Stimulated activated naive CD8-positive, alpha-beta T cell treated with anti-CD3 and anti-CD28 coated beads, Interleukin-15, Interleukin-2, amounts not matched to agents 100 U/mL and 50 U/mL, for 24 hours (primary cell): ENCODE results near the gene SLC8A1.

Experiments used
- ATAC-seq: fragments of 150-1000 bp; cut with Tn5 transposase; one replicate; pipeline ENCODE4 v1.10.0; 2021
- DNase-seq: peaks from one replicate; pipeline ENCODE4 v3.0.0; 2021

The SLC8A1 gene

DNA sequence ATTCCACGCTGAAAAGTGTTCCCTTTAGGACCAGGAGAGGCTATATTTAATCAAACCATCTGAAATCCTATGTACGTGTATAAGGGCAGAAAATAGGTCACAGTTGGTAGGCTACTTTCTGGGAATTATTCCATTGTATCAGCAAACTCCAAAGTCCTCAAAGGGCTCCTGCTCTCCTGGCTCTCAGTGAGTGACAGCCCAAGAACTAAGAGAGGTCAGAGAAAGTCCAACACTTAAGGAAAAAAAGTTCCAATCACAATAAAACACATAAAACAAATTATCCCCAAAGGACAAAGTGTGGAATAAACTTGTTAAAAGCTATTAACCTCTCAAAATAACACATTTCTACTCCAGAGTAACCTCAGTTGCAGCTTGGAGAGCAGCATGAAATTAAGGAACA, 183.3 kb downstream of the SLC8A1 start:
- no peak for DNase-seq

DNA sequence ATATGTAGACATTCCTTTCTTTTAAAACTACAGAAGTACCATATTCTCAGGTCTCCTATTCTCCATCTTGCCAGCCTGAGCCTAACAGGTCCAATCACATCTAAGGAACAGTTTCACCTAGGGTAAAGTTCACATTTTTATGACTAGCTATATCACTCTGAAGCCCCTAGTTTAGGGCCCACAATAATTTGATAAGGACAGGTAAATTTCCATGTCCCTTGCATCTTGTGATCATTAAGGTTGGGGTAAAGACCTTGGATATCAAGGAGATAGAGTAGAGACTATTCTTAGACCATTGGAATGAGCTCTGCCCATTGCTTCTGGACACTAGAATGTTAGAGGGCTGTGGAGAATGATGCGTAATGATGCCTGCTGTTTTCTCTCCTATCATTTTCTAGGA, 185.7 kb downstream of the SLC8A1 start:
- DNase-seq: no peak

More for the DNA sequence above, 183.3 kb downstream of the SLC8A1 start:
- ATAC-seq: no peak

DNA sequence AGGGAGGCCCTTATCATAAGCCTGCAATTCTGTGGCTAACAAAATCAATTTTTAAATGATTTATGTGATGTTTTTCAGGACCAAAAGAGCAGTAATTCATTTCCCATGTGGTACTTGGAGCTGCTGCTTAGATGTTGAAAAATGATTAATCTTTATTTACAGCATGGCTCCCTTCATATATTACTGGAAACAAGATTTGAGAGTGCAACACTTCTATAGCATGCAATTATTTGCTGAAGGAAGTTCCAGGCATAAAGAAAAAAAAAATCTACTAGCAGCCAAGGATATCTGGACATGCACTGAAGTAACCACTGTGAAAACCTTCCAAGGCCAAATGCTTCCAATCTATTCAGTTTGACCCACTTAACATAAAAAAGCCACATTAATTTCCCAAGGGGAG, 186.3 kb downstream of the SLC8A1 start:
- DNase-seq (no peak), ATAC-seq (no peak)

More for the DNA sequence above, 185.7 kb downstream of the SLC8A1 start:
- no peak for ATAC-seq

DNA sequence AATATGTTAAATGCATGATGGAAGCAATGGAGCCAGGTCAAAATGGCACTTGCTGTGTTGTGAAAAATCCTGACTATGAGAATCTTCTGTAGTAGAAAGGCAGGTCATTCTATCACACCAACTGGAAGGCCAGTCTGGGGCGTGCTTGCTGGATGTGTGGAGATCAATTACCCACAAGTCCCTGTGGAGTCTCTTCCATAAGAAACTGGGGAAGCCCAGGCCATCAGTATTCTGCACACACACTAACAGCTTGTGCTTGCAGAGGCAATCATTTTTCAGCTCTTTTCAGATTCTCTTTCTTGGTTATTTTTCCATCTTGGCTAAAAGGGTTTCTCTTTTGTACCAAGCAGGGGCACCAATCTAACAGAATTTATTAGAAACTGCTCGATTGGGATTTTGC, 190.8 kb downstream of the SLC8A1 start:
- ATAC-seq: no peak

DNA sequence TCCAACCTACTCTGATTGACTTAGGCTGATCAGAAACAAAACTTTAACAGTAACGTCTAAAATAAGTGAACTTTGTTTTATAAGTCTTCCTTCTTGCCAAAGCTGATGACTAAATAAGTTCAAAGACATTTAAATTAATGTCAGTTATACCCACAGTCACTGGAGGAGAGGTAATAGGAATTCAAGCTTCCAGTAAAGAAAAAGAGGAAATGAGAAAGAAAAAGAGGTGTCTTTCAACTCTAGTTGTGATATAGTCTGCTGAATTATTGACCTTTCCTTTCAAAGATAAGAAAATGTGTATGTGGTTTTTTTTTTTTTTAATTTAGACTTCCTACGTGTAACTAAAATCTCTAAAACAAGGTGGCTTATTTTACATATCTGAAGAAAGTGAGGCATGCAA, 191.5 kb downstream of the SLC8A1 start:
- ATAC-seq (no peak), DNase-seq (no peak)

More for the DNA sequence above, 190.8 kb downstream of the SLC8A1 start:
- no peak for DNase-seq

DNA sequence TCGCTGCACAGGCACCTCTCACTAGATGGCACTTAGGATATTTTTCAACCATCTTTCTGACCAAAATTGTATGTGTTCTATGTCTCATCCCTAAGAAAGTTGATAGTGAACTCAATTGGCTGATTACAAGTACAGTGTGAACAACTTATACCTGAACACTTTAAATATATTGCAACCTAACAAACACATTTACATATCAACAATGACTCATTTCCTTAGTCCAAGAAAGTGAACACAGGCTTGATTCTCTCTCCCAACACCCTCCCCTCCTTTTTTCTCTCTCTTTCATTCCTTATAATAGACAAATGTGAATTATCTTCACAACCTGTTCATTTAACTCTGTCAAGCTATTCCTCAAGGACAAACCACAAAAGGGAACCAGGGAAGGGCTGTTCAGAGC, 192.0 kb downstream of the SLC8A1 start:
- DNase-seq: no peak
- ATAC-seq: no peak

DNA sequence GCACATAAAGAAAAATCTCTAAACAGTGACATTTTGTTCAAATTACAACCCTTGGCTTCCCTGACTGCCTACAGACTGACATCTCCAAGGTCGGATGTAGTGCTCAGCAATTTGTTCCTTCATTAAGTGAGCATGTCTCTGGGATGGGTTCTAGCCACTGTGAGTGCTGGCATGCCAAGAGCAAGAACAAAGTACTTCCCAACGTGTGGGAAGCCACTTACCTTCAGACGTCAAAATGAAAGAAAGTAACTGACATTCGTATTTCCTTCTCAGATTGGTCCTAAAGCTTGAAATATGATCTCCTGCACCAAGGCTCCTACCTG, 193.8 kb downstream of the SLC8A1 start:
- ATAC-seq: no peak
- DNase-seq: no peak

DNA sequence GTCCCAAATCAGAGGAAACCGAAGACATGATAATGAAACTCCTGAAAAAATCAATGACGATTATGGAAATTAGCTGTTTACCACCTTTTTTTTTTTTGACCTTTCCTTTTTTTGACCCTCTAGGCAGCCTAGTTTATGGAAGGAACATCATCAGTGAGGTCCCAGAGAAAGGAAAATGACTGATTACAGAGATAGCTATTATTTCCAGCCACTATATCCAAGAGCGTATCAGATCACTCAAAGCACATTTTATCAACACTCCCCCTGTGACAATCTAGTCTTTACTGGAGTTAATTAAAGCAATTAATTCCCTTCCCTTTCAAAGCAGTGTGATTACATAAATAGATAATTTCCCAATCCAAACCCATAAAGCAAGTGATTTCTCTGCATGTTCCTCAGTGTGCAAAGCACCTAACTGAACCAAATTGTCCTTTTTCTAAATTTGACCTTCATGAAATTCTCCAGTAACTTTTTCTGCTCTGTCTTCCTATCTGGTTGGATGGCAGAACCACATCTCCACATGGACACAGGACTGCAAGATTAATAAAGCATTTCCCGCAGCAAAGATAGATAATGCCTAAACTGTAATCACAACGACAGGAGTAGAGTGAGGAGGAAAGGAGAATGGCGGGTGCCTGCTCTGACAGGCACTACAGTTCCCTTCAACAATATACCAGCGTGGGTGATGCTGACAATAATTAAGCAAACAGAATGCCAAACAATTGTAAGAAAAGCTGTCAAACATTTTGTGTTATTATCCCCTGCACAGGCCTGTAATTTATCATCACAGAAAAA, 194.4 kb downstream of the SLC8A1 start:
- DNase-seq (no peak), ATAC-seq (no peak)

DNA sequence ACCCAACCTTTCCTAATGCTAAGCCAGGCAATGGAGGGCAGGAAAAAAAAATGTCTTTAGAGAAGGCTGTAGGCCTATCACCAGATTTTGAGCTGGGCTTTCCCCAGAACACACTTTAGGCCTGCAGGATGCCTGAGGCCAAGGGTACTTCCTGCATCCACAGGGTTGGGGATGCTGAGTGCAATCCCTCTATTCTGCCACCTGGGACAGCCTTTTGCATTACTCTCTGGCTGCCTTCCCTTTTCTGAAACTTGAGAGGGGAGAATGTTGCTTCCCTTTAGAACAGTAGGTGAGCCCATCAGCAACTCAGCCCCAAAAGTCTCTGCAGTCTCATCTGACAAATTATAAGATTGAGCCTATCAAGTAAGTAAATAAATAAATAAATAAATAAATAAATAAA, 195.2 kb downstream of the SLC8A1 start:
- ATAC-seq: no peak
- no peak for DNase-seq

DNA sequence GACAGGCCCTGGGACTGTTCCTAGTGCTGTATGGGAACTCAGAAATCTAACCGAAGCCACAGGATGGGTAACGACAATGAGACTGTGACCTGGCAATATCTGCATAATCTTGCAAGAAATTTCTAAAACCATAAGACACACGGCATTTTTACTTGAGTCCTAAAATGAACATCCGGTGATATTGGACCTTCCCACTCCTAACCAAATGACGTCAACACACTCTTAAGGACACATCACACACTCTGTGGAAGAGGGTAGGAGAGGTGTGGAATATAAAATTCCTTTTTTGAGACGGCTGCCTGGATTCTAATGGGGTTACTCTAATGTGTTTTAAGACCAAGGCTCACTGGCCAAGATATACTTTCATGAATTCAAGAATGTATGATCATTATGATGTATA, 195.9 kb downstream of the SLC8A1 start:
- no peak for ATAC-seq
- DNase-seq: no peak

DNA sequence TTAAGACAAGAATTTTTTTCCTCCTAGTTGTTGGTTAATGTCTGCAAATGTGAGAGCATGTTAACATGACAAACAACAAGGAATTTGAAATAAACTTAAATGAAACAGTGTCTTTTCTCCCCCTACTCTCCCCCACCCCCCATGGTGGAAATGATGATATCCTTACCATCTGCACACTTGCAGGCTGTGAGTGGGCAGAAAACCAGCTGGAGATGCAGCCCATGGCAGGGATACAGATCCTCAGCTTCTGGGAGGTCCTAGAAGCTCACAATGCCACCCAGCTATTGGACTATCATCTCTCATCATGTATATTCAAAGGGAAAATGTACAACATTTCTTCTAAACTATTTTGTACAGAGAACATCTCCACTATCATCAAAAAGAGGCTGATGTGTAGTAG, 196.8 kb downstream of the SLC8A1 start:
- DNase-seq: no peak
- no peak for ATAC-seq

DNA sequence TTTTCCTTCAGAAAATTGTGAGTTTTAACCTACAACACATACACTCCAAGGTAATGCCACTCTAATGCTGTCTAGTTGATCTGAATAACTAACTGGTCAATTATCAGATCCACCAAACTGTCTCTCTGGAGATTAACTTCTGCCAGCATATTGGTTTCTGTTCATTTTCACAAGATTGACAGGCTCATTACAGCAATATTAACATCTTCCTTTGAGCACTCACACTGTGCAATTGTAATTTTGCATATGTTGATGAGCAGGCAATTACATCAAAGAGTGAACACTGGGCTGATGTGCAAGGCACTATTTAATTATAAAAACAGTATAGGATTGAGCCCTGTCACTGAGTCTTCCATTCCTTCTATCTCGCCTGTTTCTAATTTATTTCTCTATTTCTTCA, 197.3 kb downstream of the SLC8A1 start:
- DNase-seq (no peak), ATAC-seq (no peak)

DNA sequence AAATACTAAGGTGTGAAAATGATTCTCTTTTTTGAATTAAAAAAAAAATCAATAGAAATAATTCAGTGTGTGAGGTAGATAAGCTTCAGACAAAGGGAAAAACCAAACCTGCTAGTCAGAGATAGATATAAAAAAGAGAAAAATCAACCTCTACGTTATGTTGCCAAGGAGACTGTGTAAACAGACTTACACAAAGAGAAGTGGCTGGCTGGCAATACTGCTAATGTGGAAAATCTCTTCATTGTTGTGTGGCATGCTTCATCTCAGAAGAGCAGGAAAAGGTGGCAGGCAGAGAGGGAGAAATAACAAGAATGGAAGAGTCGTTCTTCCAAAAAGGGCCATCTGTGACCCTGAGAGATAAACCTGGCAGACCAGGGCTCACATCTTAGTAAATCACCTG, 200.8 kb downstream of the SLC8A1 start:
- ATAC-seq: no peak
- no peak for DNase-seq

DNA sequence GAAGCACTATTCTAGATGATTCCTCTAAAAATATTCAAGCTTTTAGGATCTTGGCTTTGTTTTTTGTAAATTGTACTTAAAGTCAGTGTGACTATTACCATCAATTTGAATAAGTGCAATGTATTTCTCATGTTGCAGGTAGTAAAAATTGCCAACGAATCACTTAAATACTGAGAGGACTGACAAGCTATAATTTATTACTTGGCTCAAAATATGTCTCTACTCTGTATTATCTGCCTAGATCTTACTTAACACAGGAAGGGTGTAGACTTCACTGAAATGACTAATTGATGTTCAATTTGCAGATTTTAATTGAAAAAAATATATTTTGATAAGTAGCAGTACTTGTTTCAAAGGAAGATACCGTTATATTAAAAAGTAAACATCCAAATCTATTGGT, 202.3 kb downstream of the SLC8A1 start:
- no peak for DNase-seq
- ATAC-seq: no peak

DNA sequence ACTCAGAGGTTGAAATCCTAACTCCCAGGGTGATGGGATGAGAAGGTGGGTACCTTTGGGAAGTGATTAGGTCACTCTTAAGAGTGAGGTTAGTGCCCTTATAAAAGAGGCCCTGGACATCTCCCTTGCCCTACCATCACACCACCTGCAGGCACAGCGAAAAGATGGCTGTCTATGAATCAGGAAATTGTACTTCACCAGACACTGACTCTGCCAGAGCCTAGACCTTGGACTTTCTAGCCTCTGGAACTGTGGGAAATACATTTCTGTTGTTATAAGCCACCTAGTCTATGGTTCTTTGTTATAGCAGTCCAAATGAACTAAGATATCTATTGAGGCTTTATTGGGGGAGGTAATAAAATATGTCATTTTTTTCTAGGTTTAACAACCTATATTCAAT, 203.6 kb downstream of the SLC8A1 start:
- DNase-seq (no peak), ATAC-seq (no peak)

DNA sequence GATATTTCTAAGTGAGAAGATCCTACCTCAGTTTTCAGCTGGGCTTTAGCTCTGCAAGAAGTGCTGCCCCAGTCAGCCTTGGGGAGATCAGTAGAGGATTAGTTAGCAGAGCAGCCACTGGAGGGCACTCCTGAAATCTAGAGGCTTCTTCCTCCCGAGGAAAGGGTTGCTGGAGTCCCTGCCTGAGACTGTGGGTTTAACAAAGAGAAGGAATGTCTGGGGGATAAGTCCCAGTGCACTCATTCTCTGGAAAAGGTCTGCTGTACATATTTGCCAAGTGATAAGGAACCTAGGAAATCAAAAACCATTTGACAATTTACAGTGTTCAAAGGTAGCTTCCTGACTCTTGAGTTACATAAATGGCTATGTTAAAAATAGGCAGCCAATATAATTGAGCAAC, 207.2 kb downstream of the SLC8A1 start:
- DNase-seq (no peak), ATAC-seq (peak; percentile 55)

DNA sequence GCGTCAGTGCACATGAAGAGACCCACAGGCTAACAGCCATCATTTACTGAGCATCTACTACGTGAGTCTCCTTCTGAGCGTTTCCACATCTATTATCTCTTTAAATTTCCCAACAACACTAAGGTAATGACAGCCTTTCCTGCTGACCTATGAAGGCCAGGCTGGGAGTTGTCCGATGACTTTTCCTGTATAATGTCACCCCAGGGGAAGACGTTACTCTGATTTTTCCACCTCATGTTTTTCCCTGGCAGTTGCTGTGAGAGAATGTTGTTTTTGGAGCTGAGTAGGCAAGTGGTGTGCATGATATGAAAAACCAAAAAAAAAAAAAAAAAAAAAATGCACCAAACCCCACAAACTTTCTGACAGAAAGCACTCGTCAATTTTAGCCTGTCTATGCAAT, 207.6 kb downstream of the SLC8A1 start:
- ATAC-seq (no peak), DNase-seq (no peak)

DNA sequence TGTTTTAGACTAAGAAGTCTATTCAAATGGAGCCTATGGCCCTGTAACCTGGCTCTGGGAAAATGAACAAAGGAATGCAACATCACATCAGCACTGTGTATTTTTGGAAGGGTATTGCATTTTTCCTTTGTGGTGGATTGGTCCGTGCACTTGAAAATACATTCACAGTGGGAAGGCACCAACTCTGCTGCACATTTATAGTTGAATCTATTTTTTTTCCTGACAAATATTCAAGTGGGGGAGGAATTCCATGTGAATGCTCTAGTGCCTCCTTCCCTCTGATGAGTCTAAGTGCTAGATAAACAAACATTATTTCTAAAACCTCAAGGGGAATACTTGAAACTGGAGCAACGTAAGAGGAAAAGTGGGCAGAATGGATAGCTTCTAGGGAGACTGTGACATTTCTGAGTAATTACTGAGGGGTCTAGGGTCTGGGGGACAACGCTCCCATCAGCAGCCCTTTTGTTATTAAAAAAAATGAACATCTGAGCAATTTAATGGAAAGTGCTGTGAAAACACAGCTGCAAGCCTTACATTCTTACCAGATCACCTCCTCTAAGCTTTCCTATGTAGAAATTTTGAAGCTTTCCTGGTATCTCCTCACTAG, 208.2 kb downstream of the SLC8A1 start:
- no peak for DNase-seq

DNA sequence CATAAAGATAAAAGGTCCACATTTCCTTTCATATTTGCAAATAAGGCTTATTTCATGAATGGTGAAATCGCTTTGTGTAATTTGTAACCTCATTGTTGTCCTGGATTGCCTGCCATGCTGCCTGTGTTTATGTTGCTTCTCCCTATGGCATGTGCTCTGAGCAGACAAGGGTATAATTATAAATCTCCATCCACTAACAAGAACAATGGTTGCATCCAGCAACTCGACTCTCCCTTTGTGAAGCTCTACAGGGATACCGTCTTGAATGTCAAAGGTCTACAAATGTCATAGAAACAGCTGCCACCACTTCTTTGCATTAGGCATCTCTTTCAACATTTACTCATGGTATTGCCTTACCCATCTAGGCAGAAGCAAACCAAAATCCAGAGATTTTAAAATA, 209.6 kb downstream of the SLC8A1 start:
- ATAC-seq (no peak), DNase-seq (no peak)

More for the DNA sequence above, 208.2 kb downstream of the SLC8A1 start:
- ATAC-seq: no peak

DNA sequence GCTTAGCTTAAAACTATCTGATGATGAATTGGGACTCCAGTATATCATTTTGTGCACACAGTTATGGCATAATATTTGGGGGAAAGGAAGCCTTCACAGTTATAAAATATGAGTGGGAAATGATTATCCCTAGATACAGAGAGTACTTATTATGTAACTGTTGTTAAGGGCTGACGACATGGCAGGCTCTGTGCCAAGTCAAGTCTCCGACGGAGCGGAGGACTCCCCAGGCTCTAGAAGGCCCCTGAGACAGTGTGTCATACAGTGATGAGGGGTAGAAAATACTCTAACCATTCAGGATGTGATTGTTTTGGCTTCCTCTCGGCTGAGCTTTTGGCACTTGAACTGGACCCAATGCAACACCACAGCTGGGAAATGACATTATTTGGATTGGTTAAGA, 211.8 kb downstream of the SLC8A1 start:
- no peak for ATAC-seq

DNA sequence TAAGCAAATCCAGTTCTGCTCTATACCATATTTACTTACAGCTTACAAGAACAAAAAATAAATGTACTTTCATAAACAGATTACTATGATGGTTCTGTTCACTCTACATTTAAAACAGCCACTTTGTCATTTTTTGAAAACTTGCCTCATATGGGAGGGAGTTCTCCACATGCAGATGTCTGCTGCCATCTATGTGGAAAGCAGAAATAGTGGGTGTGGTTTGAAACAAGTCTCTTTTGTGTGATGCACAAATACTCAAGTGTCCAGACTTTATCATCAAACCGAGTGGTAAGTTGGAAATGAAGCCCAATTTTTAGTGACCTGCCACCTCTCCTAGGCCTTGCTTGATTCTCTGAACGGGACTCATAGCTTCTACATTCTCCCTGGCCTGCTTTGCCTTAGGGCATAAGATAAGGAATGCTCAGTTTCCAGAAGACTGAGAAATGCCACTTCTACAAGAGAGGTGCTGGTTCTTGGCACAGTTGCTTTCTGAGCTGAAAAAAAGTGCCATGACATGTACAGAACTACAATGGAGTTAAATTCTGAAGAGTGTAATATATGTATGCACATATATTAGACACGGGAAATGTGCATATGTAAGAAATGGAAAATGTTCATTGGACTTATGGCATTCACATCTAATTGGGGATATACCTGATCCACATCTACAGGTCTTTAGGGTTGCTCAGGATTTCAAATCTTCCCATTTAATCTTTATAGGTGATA, 221.0 kb downstream of the SLC8A1 start:
- no peak for ATAC-seq
- no peak for DNase-seq

More for the DNA sequence above, 211.8 kb downstream of the SLC8A1 start:
- DNase-seq: no peak

DNA sequence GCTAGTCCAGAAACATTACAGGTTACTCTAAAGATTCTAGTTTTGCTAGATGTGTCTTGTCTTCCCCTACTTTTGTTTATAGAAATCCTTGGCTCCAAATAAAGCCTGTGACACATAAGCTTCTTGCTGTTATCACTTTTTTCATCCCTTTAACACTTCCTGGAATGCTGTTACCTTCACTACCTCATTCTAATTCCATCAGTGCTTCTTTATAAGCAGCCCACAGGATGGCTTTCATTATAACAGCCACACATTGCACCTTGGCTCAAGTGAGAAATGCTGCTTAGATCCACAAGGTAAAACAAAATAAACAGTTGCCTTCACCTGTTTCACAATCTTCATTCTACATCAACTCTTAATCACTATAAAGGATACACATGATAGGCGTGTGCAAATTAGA, 221.7 kb downstream of the SLC8A1 start:
- ATAC-seq: no peak
- no peak for DNase-seq

DNA sequence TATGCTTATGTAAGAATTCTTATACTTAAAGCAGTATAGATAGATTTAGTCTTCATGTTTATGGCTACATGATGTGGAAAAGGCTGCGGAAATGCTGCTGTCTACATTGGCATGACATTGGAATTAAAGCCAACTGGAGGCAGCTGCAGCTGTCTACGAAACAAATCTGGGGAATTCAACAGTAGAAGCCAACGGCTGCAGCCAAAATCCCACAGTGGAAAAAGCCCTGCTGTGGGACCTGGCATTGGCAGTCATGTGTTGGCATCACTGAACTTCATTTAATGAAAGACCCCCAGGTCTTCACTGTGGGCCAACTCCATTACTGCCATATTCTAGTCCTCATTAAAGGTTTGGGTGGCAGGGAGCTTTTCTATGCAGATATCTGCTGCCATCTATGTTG, 223.6 kb downstream of the SLC8A1 start:
- DNase-seq (no peak), ATAC-seq (no peak)

DNA sequence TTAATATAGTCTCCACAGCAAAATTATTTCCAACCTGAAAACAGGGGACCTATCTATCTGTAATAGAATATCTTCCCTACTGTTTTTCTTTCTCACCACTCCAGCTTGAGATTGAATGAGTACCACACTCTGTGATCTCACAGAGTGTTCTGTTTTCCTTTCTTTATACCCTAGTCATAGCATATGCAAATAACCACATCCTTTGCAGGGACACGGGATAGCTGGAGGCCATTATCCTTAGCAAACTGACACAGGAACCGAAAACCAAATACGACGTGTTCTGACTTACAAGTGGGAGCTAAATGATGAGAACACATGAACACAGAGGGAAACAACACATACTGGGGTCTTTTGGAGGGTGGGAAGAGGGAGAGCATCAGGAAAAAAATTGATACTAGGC, 224.7 kb downstream of the SLC8A1 start:
- no peak for DNase-seq
- no peak for ATAC-seq
